ENCODE measurements around the gene ZNF768.
"Not testable (repeated sequence)": the region's sequence is repeated elsewhere in the genome, so short reads cannot be mapped to it uniquely, and the experiment has no call there.

ZNF768 gene

GRCh38 chr16:30548416-30549253, 22.3 kb upstream of the ZNF768 start:
- POLR2A ChIA-PET (ENCODE audit: low non-redundant PET): no interaction called here
- TF ChIP-seq, protein P1, sequence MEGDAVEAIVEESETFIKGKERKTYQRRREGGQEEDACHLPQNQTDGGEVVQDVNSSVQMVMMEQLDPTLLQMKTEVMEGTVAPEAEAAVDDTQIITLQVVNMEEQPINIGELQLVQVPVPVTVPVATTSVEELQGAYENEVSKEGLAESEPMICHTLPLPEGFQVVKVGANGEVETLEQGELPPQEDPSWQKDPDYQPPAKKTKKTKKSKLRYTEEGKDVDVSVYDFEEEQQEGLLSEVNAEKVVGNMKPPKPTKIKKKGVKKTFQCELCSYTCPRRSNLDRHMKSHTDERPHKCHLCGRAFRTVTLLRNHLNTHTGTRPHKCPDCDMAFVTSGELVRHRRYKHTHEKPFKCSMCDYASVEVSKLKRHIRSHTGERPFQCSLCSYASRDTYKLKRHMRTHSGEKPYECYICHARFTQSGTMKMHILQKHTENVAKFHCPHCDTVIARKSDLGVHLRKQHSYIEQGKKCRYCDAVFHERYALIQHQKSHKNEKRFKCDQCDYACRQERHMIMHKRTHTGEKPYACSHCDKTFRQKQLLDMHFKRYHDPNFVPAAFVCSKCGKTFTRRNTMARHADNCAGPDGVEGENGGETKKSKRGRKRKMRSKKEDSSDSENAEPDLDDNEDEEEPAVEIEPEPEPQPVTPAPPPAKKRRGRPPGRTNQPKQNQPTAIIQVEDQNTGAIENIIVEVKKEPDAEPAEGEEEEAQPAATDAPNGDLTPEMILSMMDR (conservative IDR thresholded peaks at IDR 0.05; ENCODE audit: low read depth): no peak
- CTCF ChIA-PET: interaction anchor here (0.5 kb wide), 1 partner anchor 90 kb away, joined by 3 read pairs; no protein-coding TSS in a partner anchor
- H3K27ac ChIP-seq: peak overlapping the region; percentile 27; the same call in 1 of the 2 replicates
- no peak for DNase-seq (ENCODE audit: low spot score)

DNA sequence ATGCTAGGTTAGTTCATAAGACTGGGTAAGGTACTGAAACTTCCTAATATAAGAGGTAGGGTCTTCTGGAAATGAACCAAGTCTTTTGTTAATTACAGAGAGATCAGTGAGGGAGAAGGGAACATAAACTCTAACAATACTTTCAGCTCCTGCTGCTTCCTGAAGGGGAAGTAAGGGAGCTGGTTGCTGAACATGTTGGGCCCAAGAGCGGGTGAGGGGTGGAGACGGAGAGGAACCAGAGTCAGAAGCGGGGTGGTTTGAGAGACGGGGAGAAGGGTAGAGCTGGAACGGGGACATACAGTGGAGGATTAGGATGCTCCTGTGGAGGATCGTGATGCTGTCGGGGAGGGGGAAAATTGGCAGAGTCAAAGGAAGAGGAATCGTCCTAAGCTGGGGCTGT, 19.7 kb upstream of the ZNF768 start:
- ChIA-PET POLR2A (ENCODE audit: low non-redundant PET) (interaction anchor here (0.6 kb wide), 1 partner anchor 88 kb away, joined by 3 read pairs; no protein-coding TSS in a partner anchor), CTCF (interaction anchor here (1.7 kb wide), 1 partner anchor 10 kb away, joined by 4 read pairs; no protein-coding TSS in a partner anchor)
- TF ChIP-seq, protein P1 (conservative IDR thresholded peaks at IDR 0.05; ENCODE audit: low read depth): no peak
- no peak for DNase-seq (ENCODE audit: low spot score)
- H3K27ac ChIP-seq: no peak overlapping the region

GRCh38 chr16:30543067-30543466, 16.7 kb upstream of the ZNF768 start:
- no peak for DNase-seq (ENCODE audit: low spot score)
- CTCF ChIA-PET: interaction anchor here (0.7 kb wide), 1 partner anchor 113 kb away, joined by 4 read pairs; the partner anchor contains the start of gene DCTPP1
- POLR2A ChIA-PET (ENCODE audit: low non-redundant PET): no interaction called here
- no peak overlapping the region for H3K27ac ChIP-seq
- TF ChIP-seq, protein P1 (conservative IDR thresholded peaks at IDR 0.05; ENCODE audit: low read depth): no peak

- TF ChIP-seq, protein P1 (conservative IDR thresholded peaks at IDR 0.05; ENCODE audit: low read depth): no peak
- POLR2A ChIA-PET (ENCODE audit: low non-redundant PET): no interaction called here
- H3K27ac ChIP-seq: no peak overlapping the region
These were observed 15.3 kb upstream of the ZNF768 start for GRCh38 chr16:30541502-30542329.

GRCh38 chr16:30540916-30541464, 14.6 kb upstream of the ZNF768 start:
- H3K27ac ChIP-seq; POLR2A ChIA-PET (ENCODE audit: low non-redundant PET); CTCF ChIA-PET; DNase-seq (ENCODE audit: low spot score): not testable (repeated sequence)

More at GRCh38 chr16:30541502-30542329, 15.3 kb upstream of the ZNF768 start:
- CTCF ChIA-PET: interaction anchor here (0.6 kb wide), 1 partner anchor 97 kb away, joined by 3 read pairs; no protein-coding TSS in a partner anchor
- no peak for DNase-seq (ENCODE audit: low spot score)

GRCh38 chr16:30539986-30540526, 13.7 kb upstream of the ZNF768 start:
- POLR2A ChIA-PET (ENCODE audit: low non-redundant PET): interaction anchor here (0.6 kb wide), 1 partner anchor 108 kb away, joined by 7 read pairs; no protein-coding TSS in a partner anchor
- CTCF ChIA-PET; DNase-seq (ENCODE audit: low spot score): not testable (repeated sequence)
- H3K27ac ChIP-seq: peak overlapping the region; percentile 34

Measured in RWPE1 (cell line).